ACHN (cell line): Measurements from ENCODE around the gene GAL3ST2.
"Not testable (repeated sequence)": the region's sequence is repeated elsewhere in the genome, so short reads cannot be mapped to it uniquely, and the experiment has no call there.

ENCODE experiments used
- DNase-seq: peaks from one replicate; pipeline ENCODE4 v3.0.0-alpha.2; 2015
- in situ Hi-C: cut with HindIII; loops from 2 replicates; pipeline ENCODE4 v1.10.0; 2017; ENCODE audit warnings: low sequenced_read_pairs, low pct_ligation_motif_present, low pct_unique_long_range_greater_than_20kb

GAL3ST2 gene

GRCh38 chr2:241777686-241778627 lies 1.3 kb downstream of the GAL3ST2 start:
- in situ Hi-C loops: no loop called here
- no peak for DNase-seq

GRCh38 chr2:241780939-241781569 lies 4.4 kb downstream of the GAL3ST2 start:
- in situ Hi-C loops: no loop called here
- DNase-seq: no peak

GRCh38 chr2:241782053-241782452 lies 5.4 kb downstream of the GAL3ST2 start:
- DNase-seq, in situ Hi-C loops: not testable (repeated sequence)

- in situ Hi-C loops: no loop called here
- DNase-seq: no peak
Measured at GRCh38 chr2:241788135-241788534, 11.5 kb downstream of the GAL3ST2 start.

- in situ Hi-C loops: no loop called here
- DNase-seq: no peak
Measured at GRCh38 chr2:241788572-241788971, 11.9 kb downstream of the GAL3ST2 start.

- DNase-seq: peak; percentile 17
- in situ Hi-C loops: not testable (repeated sequence)
Measured at GRCh38 chr2:241791385-241791784, 14.8 kb downstream of the GAL3ST2 start.

GRCh38 chr2:241793385-241793784 lies 16.8 kb downstream of the GAL3ST2 start:
- no peak for DNase-seq
- in situ Hi-C loops: no loop called here

- DNase-seq: no peak
- in situ Hi-C loops: no loop called here
Measured at GRCh38 chr2:241794250-241794823, 17.7 kb downstream of the GAL3ST2 start.

- in situ Hi-C loops: no loop called here
- DNase-seq: no peak
Measured at GRCh38 chr2:241795021-241795999, 18.7 kb downstream of the GAL3ST2 start.

- no peak for DNase-seq
- in situ Hi-C loops: no loop called here
Measured at GRCh38 chr2:241796209-241796608, 19.6 kb downstream of the GAL3ST2 start.

- in situ Hi-C loops: no loop called here
- no peak for DNase-seq
Measured at GRCh38 chr2:241796610-241797138, 20.1 kb downstream of the GAL3ST2 start.

GRCh38 chr2:241797441-241798080 lies 20.9 kb downstream of the GAL3ST2 start:
- in situ Hi-C loops: no loop called here
- no peak for DNase-seq

GRCh38 chr2:241798081-241798630 lies 21.5 kb downstream of the GAL3ST2 start:
- in situ Hi-C loops: no loop called here
- no peak for DNase-seq

GRCh38 chr2:241798631-241799521 lies 22.3 kb downstream of the GAL3ST2 start:
- DNase-seq: no peak
- in situ Hi-C loops: no loop called here

GRCh38 chr2:241799522-241800197 lies 23.0 kb downstream of the GAL3ST2 start:
- DNase-seq: no peak
- in situ Hi-C loops: no loop called here
